Measurements from ENCODE around the gene SAYSD1.

The SAYSD1 gene

GRCh38 chr6:39079197-39080125 is 35.5 kb downstream of the SAYSD1 start:
- no peak for DNase-seq (ENCODE audit: low spot score)

- DNase-seq (ENCODE audit: low spot score), result no peak
These were observed 36.3 kb downstream of the SAYSD1 start for GRCh38 chr6:39078695-39079094.

DNA sequence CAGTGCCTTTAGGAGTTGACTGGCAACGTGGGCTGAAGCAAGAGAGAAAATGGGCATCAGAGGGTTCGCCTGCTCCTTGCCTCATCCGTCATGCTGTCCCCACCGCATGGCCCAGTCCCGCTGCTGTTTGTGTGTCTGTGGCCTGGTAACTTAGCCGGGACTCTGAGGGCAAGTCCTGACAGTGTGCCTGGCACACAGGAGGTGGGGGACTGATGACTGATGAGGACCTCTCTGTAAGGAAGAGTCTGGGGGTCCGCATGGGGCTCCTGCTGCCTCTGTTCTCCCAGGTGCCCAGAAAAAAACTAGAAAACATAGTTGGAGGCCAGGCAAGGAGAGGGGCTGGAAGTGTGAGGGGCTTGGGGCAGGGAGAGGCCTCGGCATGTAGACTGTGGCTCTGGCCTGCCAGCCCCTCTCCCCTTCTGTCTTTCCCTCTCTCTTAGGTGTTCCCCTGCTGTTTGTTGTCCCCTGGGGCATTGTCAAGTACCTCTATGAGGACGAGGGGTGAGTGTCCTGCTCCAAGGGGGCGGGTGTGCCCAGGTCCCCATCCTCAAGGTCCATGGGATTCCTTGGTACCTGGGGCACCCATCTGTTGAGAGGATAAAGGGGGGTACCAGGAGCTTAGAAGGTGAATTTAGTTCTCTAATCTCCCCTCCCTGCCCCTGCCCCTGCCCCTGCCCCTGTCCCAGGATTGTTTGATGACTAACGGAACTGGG is 36.9 kb downstream of the SAYSD1 start:
- DNase-seq (ENCODE audit: low spot score), result no peak

GRCh38 chr6:39076623-39077535 is 38.1 kb downstream of the SAYSD1 start:
- no peak for DNase-seq (ENCODE audit: low spot score)

- DNase-seq (ENCODE audit: low spot score), result no peak
These were observed 39.0 kb downstream of the SAYSD1 start for GRCh38 chr6:39075807-39076622.

DNA sequence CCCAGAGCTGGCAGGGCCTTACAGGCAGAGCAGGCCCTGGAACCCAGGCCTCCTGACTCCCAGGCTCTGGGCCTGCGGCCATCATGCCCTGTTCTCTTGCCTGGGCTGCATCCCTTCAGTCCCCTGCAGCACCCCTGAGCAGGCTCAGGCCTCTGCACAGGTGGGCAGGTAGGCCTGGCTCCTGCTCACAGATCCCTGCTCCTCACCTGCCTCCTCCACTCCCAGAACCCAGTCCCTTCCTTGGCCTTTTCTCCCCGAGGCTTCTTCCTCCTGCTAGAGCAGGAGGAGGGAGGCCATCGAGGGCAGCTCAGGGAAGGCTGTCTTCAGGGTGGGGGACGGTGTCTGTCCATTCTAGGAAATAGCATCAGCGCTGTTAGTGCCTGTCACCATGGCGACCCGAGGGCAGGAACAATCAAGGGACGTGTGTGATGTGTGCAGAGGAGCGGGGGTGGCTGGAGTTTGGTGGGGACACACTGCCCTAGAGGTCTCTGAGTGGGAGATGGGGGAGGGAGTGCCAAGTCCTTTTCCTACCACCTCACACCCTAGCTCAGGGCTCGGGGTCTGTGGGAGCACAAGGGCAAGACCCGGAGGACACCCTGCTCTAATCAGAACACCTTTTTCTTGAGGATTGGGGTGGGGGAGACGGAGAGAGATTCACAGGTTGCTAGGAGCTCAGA is 39.8 kb downstream of the SAYSD1 start:
- DNase-seq (ENCODE audit: low spot score), result no peak

GRCh38 chr6:39074486-39074885 is 40.5 kb downstream of the SAYSD1 start:
- no peak for DNase-seq (ENCODE audit: low spot score)

DNA sequence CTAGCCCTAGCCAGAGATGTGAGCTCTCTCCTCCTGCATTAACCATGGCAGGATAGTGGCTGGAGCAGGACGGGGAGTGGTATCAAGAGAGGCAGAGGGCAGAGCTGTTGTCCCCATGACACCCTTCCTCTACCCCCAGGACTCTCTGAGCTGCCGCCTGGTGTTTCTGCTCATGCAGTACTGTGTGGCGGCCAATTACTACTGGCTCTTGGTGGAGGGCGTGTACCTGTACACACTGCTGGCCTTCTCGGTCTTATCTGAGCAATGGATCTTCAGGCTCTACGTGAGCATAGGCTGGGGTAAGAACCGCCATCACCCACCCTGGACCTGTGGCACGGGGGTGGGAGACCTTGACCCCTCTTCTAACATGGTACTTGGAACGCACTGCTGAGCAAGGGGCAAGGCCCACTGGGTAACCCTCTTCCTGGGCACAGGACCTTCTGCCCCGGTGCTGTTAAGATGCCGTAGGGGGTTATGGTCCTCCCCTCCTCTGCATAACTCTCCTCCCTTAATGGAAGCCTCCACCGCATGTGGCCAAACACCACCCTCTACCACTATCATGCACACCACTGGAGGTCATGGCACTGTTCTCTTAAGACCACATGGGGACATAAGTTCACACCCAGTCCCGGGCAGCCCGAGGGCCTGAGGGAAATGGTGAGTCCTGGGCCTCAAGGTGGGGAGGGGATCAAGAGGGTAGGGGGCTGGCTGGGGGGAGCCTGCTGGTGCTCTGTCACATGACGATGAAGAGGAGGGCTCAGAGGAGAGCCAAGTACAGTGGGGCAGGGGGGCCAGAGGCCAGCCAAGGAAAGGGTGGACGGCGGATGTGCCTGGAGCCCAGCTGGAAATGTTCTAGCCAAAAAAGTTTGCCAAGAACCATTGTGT is 41.3 kb downstream of the SAYSD1 start:
- no peak for DNase-seq (ENCODE audit: low spot score)

DNA sequence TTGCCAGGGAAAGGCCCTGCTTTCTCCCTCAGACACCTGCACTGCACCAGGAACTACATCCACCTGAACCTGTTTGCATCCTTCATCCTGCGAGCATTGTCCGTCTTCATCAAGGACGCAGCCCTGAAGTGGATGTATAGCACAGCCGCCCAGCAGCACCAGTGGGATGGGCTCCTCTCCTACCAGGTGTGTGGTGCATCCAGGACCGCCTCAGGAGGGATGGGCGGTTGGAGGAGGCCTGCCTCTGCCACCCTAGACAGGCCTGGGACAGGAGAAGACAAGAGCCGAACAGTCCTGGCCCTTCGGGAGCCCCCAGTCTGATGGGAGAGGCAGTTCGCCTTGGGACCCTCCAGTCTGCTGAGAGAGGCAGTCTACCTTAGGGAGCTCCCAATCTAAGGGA is 42.2 kb downstream of the SAYSD1 start:
- DNase-seq (ENCODE audit: low spot score), result no peak

GRCh38 chr6:39068391-39068790 is 46.6 kb downstream of the SAYSD1 start:
- DNase-seq (ENCODE audit: low spot score), result no peak

DNA sequence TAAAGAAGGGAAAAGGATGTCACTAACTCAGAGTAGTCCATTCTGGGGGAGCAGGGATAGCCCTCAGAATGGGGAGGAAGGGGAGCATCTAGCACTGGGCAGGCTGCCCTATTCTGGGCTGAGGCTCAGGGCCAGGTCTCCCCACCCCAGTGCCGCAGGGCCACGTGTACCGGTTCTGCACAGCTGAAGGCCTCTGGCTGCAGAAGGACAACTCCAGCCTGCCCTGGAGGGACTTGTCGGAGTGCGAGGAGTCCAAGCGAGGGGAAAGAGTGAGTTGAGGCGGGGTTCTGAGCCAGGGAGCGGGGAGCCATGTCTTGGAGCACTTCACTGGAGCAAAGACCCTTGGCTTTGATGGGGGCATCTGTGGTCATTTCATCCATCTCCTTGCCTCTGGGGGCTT is 49.4 kb downstream of the SAYSD1 start:
- DNase-seq (ENCODE audit: low spot score), result no peak

- DNase-seq (ENCODE audit: low spot score), result no peak
These were observed 51.5 kb downstream of the SAYSD1 start for GRCh38 chr6:39063526-39063925.

- no peak for DNase-seq (ENCODE audit: low spot score)
These were observed 52.8 kb downstream of the SAYSD1 start for GRCh38 chr6:39062014-39062740.

- no peak for DNase-seq (ENCODE audit: low spot score)
These were observed 53.4 kb downstream of the SAYSD1 start for GRCh38 chr6:39061588-39061987.

GRCh38 chr6:39061182-39061581 is 53.8 kb downstream of the SAYSD1 start:
- DNase-seq (ENCODE audit: low spot score), result no peak

GRCh38 chr6:39060467-39061160 is 54.4 kb downstream of the SAYSD1 start:
- no peak for DNase-seq (ENCODE audit: low spot score)

DNA sequence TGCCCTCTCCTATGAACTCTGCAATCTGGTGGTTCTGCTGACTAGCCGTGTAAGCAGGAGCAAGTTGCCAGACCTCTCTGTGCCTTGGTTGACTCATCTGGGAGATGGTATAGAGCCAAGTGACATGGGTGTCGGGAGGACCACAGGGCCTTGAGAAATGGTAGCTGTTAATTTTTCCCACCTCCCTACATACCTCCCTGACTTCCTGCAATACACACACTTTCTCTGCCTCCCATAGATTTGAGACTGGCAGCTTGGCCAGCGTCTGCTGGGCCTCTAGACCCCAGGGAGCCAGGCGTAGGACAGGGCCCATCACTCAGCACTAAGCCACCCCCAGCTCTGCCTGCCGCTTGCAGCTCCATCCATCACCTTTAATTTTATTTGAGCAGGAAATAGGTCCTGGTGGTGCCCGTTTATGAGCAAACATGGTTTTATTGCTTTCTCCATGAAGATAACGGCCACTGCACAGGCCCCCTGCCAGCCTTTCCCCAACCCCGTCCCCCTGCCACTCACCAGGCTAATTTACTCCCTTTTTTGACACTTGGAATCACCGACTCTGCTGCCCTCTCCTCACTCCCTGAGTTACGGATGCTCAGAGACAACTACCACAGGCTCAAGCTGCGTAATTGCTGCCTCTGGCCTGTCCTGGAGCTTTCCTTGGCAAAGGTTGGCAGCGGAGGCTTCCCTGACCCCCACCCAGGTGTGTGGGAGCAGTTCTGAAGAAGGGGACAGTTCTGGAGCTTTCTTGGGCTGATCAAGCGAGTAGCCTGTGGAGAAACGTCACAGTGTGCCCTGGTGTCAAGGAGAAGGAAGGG is 55.3 kb downstream of the SAYSD1 start:
- DNase-seq (ENCODE audit: low spot score), result no peak

Data from CD4-positive, alpha-beta T cell treated with Interleukin-6 at 100 ng/mL for 8 hours (primary cell).